ENCODE measurements around the gene PRG2.

The PRG2 gene

GRCh38 chr11:57370941-57371340, 19.5 kb downstream of the PRG2 start:
- TF ChIP-seq TAF1 (IDR thresholded peaks at IDR 0.05; ENCODE audit: borderline replicate concordance, insufficient read depth, low read length) (no peak), SIN3A (IDR thresholded peaks at IDR 0.05; ENCODE audit: borderline replicate concordance, insufficient read depth, low read length) (no peak)

DNA sequence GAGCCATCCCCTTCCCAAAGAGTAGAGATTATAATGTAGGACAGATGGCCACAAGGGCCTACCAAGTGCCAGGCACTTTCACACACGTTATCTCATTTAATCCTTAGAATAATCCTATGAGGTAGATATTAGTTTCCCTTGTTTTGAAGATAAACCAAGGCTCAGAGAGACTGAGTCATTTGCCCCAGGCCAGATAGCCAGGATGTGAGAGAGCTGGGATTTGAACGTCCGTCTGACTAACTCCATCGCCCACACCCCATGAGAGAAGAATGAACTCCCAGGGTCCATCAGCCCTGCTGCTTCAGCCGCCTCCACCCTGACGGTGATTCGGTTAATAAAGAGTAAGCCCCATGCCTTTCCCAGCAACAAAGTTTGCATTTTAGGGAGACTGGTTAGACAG, 20.2 kb downstream of the PRG2 start:
- TF ChIP-seq POLR2AphosphoS5 (IDR thresholded peaks at IDR 0.05; ENCODE audit: low read depth, low read length) (no peak), FOXP2 (optimal IDR thresholded peaks at IDR 0.05; ENCODE audit: borderline replicate concordance, extremely low read depth, extremely low read length, insufficient read depth) (no peak), SIN3A (IDR thresholded peaks at IDR 0.05; ENCODE audit: borderline replicate concordance, insufficient read depth, low read length) (no peak), TAF1 (IDR thresholded peaks at IDR 0.05; ENCODE audit: borderline replicate concordance, insufficient read depth, low read length) (no peak), REST (IDR thresholded peaks at IDR 0.05; ENCODE audit: insufficient read depth in 1 of 2, low read depth in 2 of 2, low read length in 2 of 2) (no peak)

DNA sequence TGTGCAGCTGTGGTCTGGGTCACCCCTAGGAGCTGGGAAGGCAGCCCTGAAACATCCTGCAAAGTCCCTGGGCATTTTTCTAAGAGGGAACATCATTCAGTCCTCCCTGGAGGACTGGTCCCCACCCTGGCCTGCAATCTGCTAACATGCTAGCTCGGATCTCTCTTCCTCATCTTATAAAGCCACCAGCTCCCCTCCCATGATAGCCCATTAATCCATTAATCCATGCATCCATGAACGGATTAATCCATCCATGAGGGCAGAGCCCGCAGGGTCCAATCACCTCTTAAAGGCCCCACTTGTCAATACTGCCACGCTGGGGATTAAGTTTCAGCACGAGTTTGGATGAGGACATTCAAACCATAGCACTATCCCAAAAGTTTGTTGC, 21.6 kb downstream of the PRG2 start:
- TF ChIP-seq POLR2AphosphoS5 (IDR thresholded peaks at IDR 0.05; ENCODE audit: low read depth, low read length) (no peak), FOXP2 (optimal IDR thresholded peaks at IDR 0.05; ENCODE audit: borderline replicate concordance, extremely low read depth, extremely low read length, insufficient read depth) (no peak), REST (IDR thresholded peaks at IDR 0.05; ENCODE audit: insufficient read depth in 1 of 2, low read depth in 2 of 2, low read length in 2 of 2) (no peak), SIN3A (IDR thresholded peaks at IDR 0.05; ENCODE audit: borderline replicate concordance, insufficient read depth, low read length) (no peak), TAF1 (IDR thresholded peaks at IDR 0.05; ENCODE audit: borderline replicate concordance, insufficient read depth, low read length) (no peak)

- TF ChIP-seq FOXP2 (optimal IDR thresholded peaks at IDR 0.05; ENCODE audit: borderline replicate concordance, extremely low read depth, extremely low read length, insufficient read depth) (no peak), SIN3A (IDR thresholded peaks at IDR 0.05; ENCODE audit: borderline replicate concordance, insufficient read depth, low read length) (no peak), POLR2AphosphoS5 (IDR thresholded peaks at IDR 0.05; ENCODE audit: low read depth, low read length) (no peak), REST (IDR thresholded peaks at IDR 0.05; ENCODE audit: insufficient read depth in 1 of 2, low read depth in 2 of 2, low read length in 2 of 2) (no peak), TAF1 (IDR thresholded peaks at IDR 0.05; ENCODE audit: borderline replicate concordance, insufficient read depth, low read length) (no peak)
These were observed 22.2 kb downstream of the PRG2 start for GRCh38 chr11:57368106-57368844.

DNA sequence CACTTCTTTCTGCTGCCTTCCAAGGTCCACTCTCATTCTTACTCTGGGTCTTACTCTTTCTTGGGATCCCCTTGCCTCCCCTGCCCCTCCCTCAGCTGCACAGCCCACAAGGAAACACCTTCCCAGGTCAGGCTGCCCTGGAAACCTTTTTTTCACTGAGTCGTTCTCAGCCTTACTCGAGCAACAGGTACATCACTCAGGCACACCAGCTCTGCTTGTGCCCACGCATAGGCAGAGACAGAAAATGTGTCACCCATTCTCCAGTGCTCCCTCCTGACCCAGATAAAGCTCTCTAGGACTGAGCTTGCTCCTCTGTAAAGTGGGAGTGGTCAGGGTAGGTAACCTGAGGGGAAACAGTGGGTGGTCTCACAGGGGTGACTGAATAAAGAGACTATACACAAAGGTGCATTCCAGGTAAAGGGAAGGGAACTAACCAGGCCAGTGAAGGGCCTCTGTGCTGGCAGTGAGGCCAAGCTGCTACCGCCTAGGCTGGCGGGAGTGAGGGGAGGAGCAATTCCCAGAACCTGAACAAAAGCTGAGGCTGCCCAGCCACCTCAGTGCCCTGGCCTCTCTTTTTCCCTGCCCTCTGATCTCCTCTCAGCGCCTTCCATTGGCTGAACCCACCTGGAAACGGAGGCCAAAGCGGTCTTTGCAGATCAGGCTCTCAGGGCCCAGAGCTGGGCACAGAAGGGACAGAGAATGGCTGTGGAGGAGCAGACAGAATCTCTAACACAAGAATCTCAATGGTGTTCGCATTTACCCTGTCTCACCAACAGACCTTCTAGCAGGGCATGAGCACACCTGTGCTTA, 25.4 kb downstream of the PRG2 start:
- no peak for TF ChIP-seq FOXP2 (optimal IDR thresholded peaks at IDR 0.05; ENCODE audit: borderline replicate concordance, extremely low read depth, extremely low read length, insufficient read depth)
- no peak for TF ChIP-seq SIN3A (IDR thresholded peaks at IDR 0.05; ENCODE audit: borderline replicate concordance, insufficient read depth, low read length)
- no peak for TF ChIP-seq TAF1 (IDR thresholded peaks at IDR 0.05; ENCODE audit: borderline replicate concordance, insufficient read depth, low read length)
- no peak for TF ChIP-seq REST (IDR thresholded peaks at IDR 0.05; ENCODE audit: insufficient read depth in 1 of 2, low read depth in 2 of 2, low read length in 2 of 2)
- no peak for TF ChIP-seq POLR2AphosphoS5 (IDR thresholded peaks at IDR 0.05; ENCODE audit: low read depth, low read length)
